Measurements from ENCODE around the gene THBS1.

Gene THBS1

DNA sequence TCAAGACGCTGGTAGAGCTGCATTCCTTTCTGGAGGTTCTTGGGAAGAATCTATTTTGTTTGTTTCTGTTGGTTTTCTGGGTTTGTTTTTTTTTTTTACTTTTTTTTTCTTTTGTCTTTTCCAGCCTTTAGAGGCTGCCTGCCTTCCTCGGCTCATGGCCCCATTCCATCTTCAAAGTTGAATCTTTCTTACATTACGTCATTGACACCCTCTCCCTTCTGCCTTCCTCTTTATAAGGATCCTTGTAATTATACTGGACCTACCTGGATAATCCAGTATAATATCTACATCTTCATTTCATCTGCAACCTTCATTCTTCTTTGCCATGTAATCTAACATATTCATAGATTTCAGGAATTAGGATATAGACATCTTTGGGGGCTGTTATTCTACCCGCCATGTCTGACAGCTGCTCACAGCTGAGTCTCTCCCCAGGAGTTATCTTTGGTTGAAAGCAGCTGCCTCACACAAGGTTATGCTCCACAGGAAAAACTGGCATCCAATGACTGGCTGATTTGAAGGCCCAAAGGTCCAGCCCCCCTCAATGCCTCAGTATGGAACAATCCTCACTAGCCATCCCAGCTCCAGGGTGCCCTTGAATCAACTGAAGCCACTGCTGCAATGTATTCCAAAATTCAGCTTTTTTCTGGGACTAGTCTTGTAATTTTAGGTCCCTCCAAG, 38.4 kb upstream of the THBS1 start:
- Histone ChIP-seq H3F3A (ENCODE audit: insufficient read depth) (no peaks in the 10 kb centered on the region), H4K20me1 (ENCODE audit: low read depth, low read length) (no peaks in the 10 kb centered on the region), H3K36me3 (ENCODE audit: low read length) (no peaks in the 10 kb centered on the region), H3K9me2 (replicated peaks; ENCODE audit: insufficient read depth, low read length) (no peaks in the 10 kb centered on the region), H3K27me3 (ENCODE audit: low read length) (no peaks in the 10 kb centered on the region), H3K9ac (ENCODE audit: low read length) (no peak overlapping the region), H3K4me2 (ENCODE audit: low read depth, low read length, poor library complexity, severe bottlenecking) (no peak overlapping the region), H2AFZ (ENCODE audit: low read depth, low read length, severe bottlenecking) (no peak overlapping the region), H3K9me3 (ENCODE audit: insufficient read depth, low read length) (no peaks in the 10 kb centered on the region), H3K4me3 (ENCODE audit: insufficient read depth, low read length, poor library complexity, severe bottlenecking) (no peak overlapping the region), H3K79me2 (ENCODE audit: insufficient read depth, low read length) (no peaks in the 10 kb centered on the region), H3K27ac (ENCODE audit: low read depth, low read length) (no peak overlapping the region)
- no peak for TF ChIP-seq EZH2phosphoT487 (conservative IDR thresholded peaks at IDR 0.05; ENCODE audit: low read length)
- TF ChIP-seq, protein P1, sequence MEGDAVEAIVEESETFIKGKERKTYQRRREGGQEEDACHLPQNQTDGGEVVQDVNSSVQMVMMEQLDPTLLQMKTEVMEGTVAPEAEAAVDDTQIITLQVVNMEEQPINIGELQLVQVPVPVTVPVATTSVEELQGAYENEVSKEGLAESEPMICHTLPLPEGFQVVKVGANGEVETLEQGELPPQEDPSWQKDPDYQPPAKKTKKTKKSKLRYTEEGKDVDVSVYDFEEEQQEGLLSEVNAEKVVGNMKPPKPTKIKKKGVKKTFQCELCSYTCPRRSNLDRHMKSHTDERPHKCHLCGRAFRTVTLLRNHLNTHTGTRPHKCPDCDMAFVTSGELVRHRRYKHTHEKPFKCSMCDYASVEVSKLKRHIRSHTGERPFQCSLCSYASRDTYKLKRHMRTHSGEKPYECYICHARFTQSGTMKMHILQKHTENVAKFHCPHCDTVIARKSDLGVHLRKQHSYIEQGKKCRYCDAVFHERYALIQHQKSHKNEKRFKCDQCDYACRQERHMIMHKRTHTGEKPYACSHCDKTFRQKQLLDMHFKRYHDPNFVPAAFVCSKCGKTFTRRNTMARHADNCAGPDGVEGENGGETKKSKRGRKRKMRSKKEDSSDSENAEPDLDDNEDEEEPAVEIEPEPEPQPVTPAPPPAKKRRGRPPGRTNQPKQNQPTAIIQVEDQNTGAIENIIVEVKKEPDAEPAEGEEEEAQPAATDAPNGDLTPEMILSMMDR (IDR thresholded peaks at IDR 0.05; ENCODE audit: insufficient read depth, low read length, poor library complexity, severe bottlenecking): no peak

DNA sequence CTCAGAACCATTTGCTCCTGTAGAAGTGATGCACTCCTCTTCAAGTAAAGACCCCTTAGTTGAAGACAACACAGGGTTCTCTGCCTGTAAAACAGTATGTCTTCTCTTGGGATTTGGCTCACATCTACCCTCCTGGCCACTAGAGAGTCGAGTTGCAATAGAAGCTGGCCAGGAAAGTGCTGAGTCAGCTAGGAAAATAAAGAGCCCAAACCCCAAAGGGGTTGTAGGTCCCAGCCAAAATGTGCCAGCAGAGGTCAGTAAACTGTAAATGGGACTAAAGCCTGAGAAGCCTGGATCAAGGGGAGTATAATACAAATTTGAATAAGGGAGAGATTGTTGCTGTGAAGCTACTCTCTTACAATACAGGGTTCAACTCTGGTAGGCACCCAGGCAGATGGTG, 37.2 kb upstream of the THBS1 start:
- H3K9ac ChIP-seq (ENCODE audit: low read length): no peak overlapping the region
- H3K9me3 ChIP-seq (ENCODE audit: insufficient read depth, low read length): no peaks in the 10 kb centered on the region
- no peak overlapping the region for H3K4me2 ChIP-seq (ENCODE audit: low read depth, low read length, poor library complexity, severe bottlenecking)
- no peak overlapping the region for H3K4me3 ChIP-seq (ENCODE audit: insufficient read depth, low read length, poor library complexity, severe bottlenecking)
- H3K79me2 ChIP-seq (ENCODE audit: insufficient read depth, low read length): no peaks in the 10 kb centered on the region
- H3K27ac ChIP-seq (ENCODE audit: low read depth, low read length): no peak overlapping the region
- H3K9me2 ChIP-seq (replicated peaks; ENCODE audit: insufficient read depth, low read length): no peaks in the 10 kb centered on the region
- H3F3A ChIP-seq (ENCODE audit: insufficient read depth): no peaks in the 10 kb centered on the region
- H3K36me3 ChIP-seq (ENCODE audit: low read length): no peaks in the 10 kb centered on the region
- TF ChIP-seq, protein P1 (IDR thresholded peaks at IDR 0.05; ENCODE audit: insufficient read depth, low read length, poor library complexity, severe bottlenecking): no peak
- no peak for TF ChIP-seq EZH2phosphoT487 (conservative IDR thresholded peaks at IDR 0.05; ENCODE audit: low read length)
- H4K20me1 ChIP-seq (ENCODE audit: low read depth, low read length): no peaks in the 10 kb centered on the region
- no peak overlapping the region for H2AFZ ChIP-seq (ENCODE audit: low read depth, low read length, severe bottlenecking)
- no peaks in the 10 kb centered on the region for H3K27me3 ChIP-seq (ENCODE audit: low read length)

DNA sequence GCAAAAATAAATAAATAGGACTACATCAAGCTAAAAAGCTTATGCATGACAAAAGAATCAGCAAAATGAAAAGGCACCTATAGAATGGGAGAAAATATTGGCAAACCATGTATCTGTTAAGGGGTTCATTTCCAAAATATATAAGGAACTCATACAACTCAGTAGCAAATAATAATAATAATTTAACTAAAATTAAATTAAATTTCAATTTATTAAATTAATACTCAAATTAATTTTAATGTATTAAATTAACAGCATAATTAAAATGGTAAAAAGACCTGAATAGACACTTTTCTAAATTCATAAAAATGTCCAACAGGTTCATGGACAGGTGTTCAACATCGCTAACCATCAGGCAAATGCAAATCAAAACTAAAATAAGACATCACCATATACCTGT, 34.0 kb upstream of the THBS1 start:
- no peaks in the 10 kb centered on the region for H3K36me3 ChIP-seq (ENCODE audit: low read length)
- H3K27me3 ChIP-seq (ENCODE audit: low read length): no peaks in the 10 kb centered on the region

More for the DNA sequence above, 34.0 kb upstream of the THBS1 start:
- Histone ChIP-seq H3K4me2 (ENCODE audit: low read depth, low read length, poor library complexity, severe bottlenecking) (no peak overlapping the region), H3K27ac (ENCODE audit: low read depth, low read length) (no peak overlapping the region), H3K4me3 (ENCODE audit: insufficient read depth, low read length, poor library complexity, severe bottlenecking) (no peak overlapping the region), H3K9ac (ENCODE audit: low read length) (no peak overlapping the region), H3F3A (ENCODE audit: insufficient read depth) (no peaks in the 10 kb centered on the region), H3K79me2 (ENCODE audit: insufficient read depth, low read length) (no peaks in the 10 kb centered on the region), H2AFZ (ENCODE audit: low read depth, low read length, severe bottlenecking) (no peak overlapping the region), H3K9me2 (replicated peaks; ENCODE audit: insufficient read depth, low read length) (no peaks in the 10 kb centered on the region), H4K20me1 (ENCODE audit: low read depth, low read length) (no peaks in the 10 kb centered on the region), H3K9me3 (ENCODE audit: insufficient read depth, low read length) (no peaks in the 10 kb centered on the region)
- TF ChIP-seq EZH2phosphoT487 (conservative IDR thresholded peaks at IDR 0.05; ENCODE audit: low read length): no peak
- TF ChIP-seq, protein P1 (IDR thresholded peaks at IDR 0.05; ENCODE audit: insufficient read depth, low read length, poor library complexity, severe bottlenecking): no peak

Measured in SU-DHL-6 (cell line).